Brain microvascular endothelial cell (primary cell): Measurements from ENCODE around the gene ADGRD2.

ENCODE experiments used
- DNase-seq: peaks from one replicate; pipeline ENCODE4 v3.0.0-alpha.2; 2020
- H3K27ac ChIP-seq: fragments of 250-450 bp; sonication (Bioruptor Pico); 2 replicates; pipeline ENCODE4 v1.5.1; 2020; ENCODE audit warnings: mild to moderate bottlenecking, moderate library complexity
- H3K27me3 ChIP-seq: fragments of 250-450 bp; sonication (Bioruptor Pico); replicated peaks from 2 replicates; pipeline ENCODE4 v1.5.1; 2020; ENCODE audit warnings: mild to moderate bottlenecking
- H3K36me3 ChIP-seq: fragments of 250-450 bp; sonication (Bioruptor Pico); replicated peaks from 2 replicates; pipeline ENCODE4 v1.5.1; 2020; ENCODE audit warnings: mild to moderate bottlenecking
- H3K4me3 ChIP-seq: 2 replicates; pipeline ENCODE4 v1.5.1; 2011; ENCODE audit warnings: low read depth, mild to moderate bottlenecking, control low read depth, low read length, moderate library complexity
- in situ Hi-C: cut with HindIII; loops from 2 replicates; pipeline ENCODE4 v1.10.0; 2017; ENCODE audit warnings: low sequenced_read_pairs, low pct_ligation_motif_present
- TF ChIP-seq, protein P1 (sequence below): IDR thresholded peaks from 2 replicates; pipeline ENCODE4 v1.5.1; 2011; ENCODE audit warnings: low read depth, mild to moderate bottlenecking, moderate library complexity, low read length, control low read depth, inconsistent platforms; ENCODE audit errors: missing control alignments

The ADGRD2 gene

DNA sequence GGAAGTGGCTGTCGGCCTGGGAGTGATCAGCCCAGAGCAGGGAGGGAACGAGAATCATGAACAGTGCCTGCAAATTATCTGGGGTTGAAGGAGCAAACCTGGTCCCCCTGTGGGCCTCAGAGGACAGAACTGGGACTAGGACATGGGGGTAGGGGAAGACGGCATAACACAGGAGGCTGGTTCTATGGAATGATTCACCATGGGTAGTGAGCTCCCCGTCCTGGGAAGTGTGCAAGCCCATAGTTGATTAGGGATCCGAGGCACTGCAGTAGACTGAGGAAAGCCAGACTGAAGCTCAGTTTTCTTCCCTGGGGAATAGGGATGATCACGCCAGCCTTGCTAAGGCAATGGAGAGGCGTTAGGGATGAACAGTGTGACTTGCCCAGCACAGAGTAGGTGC is 5.6 kb downstream of the ADGRD2 start:
- in situ Hi-C loops = no loop called here
- peaks cover 27% of the 10 kb centered on the region for H3K27me3 ChIP-seq
- TF ChIP-seq, protein P1, sequence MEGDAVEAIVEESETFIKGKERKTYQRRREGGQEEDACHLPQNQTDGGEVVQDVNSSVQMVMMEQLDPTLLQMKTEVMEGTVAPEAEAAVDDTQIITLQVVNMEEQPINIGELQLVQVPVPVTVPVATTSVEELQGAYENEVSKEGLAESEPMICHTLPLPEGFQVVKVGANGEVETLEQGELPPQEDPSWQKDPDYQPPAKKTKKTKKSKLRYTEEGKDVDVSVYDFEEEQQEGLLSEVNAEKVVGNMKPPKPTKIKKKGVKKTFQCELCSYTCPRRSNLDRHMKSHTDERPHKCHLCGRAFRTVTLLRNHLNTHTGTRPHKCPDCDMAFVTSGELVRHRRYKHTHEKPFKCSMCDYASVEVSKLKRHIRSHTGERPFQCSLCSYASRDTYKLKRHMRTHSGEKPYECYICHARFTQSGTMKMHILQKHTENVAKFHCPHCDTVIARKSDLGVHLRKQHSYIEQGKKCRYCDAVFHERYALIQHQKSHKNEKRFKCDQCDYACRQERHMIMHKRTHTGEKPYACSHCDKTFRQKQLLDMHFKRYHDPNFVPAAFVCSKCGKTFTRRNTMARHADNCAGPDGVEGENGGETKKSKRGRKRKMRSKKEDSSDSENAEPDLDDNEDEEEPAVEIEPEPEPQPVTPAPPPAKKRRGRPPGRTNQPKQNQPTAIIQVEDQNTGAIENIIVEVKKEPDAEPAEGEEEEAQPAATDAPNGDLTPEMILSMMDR = no peak
- H3K4me3 ChIP-seq = no peak overlapping the region
- no peak overlapping the region for H3K27ac ChIP-seq
- no peak for DNase-seq
- H3K36me3 ChIP-seq = no peaks in the 10 kb centered on the region

DNA sequence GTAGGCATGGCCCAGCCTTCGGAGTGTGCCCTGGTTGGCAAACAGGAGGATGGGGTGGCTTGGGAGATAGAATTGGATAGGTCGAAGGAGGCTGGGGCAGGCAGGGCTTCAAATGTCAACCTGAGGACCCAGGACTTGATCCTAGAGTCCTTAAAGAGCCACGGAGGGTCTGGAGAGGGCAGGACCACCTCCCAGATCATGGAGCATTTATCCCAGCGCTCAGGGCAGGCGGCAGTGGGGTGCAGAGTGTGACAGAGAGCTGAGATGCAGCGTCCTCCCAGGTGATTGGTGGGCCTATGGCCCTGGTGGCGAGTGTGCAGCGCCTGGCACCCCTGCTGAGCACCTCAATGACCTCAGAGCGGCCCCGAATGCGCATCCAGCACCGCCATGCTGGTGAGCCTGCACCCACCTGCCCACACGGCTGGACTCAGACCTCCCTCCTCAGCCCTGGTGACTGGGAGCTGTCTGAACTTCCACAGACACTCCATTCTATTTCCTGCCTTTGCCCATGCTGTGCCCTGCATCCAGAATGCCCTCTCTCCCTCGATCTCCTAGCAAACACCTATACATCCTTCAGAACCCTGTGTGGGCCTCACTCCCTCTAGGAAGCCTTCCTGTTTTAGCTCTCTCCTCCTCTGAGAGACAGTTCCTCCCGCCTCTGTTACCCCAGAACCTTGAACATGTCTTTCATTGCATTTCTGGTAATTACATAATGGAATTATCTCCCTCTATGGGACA is 6.3 kb downstream of the ADGRD2 start:
- peaks cover 21% of the 10 kb centered on the region for H3K27me3 ChIP-seq
- no peak overlapping the region for H3K4me3 ChIP-seq
- no peak for DNase-seq
- no peak overlapping the region for H3K27ac ChIP-seq
- in situ Hi-C loops = no loop called here
- no peaks in the 10 kb centered on the region for H3K36me3 ChIP-seq
- TF ChIP-seq, protein P1 = no peak

DNA sequence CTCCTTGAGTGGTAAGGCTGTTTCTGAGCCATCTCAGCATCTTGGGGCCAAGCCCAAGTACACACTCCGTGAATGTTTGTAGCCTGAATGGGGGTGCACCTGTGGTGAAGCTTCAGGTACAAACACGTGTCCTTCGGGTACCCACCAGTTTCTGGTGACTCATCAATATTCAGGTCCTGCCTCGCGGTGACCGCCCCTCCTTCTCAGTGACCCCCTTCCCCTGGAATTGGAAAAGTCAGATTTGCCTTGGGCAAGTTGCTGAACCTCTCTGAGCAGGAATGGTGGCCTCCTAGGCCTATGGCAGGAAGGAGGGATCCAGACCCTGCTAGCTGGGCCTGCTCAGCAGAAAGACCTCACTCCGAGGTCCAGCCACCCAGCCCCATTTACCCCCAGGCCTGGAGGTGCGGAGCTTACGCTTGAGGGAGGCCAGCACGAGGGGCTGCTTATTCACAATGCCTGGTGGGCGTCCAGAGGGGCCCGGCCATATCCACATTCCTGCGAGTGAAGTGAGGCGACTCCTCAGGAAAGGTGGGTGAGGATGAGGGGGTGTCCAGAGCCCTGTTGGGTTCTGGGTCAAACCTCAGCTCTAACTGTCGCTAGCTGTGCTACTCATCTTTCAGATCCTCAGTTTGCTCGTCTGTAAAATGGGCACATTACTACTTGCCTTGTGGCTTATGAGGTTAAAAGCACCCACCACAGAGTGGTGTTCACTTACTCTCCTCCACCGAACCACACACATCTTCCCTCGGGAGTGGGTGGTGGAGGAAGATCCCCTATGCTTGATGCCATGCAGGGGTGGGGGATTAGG is 7.0 kb downstream of the ADGRD2 start:
- DNase-seq = no peak
- in situ Hi-C loops = no loop called here
- H3K27me3 ChIP-seq = peaks cover 16% of the 10 kb centered on the region
- no peak overlapping the region for H3K27ac ChIP-seq
- TF ChIP-seq, protein P1 = no peak
- H3K36me3 ChIP-seq = no peaks in the 10 kb centered on the region
- H3K4me3 ChIP-seq = no peak overlapping the region

DNA sequence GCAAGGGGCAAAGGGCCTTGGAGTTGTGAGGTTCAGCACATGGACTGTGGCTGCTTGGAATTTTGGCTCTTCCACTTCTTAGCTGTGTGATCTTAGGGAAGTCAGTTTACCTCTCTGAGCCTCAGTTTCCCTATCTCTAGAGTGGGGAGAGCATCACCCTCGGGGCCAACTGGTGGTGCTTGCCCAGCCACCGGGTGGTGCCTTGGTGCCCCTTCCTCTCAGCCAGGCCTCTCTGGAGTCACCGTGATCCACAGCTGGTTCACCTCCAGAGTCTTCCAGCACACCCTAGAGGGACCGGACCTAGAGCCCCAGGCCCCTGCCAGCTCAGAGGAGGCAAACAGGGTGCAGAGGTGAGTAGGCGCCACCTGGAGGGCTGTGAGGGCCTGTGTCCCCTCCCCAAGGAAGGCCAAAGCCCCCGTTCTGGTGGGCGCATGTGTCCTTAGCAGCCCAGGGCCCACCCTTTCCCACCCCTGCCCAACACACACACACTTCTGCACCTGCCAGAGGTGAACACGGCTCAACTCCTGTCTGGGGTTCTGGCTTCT is 7.7 kb downstream of the ADGRD2 start:
- no peak overlapping the region for H3K27ac ChIP-seq
- DNase-seq = no peak
- peaks cover 12% of the 10 kb centered on the region for H3K27me3 ChIP-seq
- TF ChIP-seq, protein P1 = no peak
- H3K36me3 ChIP-seq = no peaks in the 10 kb centered on the region
- in situ Hi-C loops = no loop called here
- no peak overlapping the region for H3K4me3 ChIP-seq

GRCh38 chr9:124458441-124458840 is 8.2 kb downstream of the ADGRD2 start:
- TF ChIP-seq, protein P1 = no peak
- no peak overlapping the region for H3K4me3 ChIP-seq
- no peaks in the 10 kb centered on the region for H3K36me3 ChIP-seq
- in situ Hi-C loops = no loop called here
- peaks cover 8% of the 10 kb centered on the region for H3K27me3 ChIP-seq
- DNase-seq = no peak
- no peak overlapping the region for H3K27ac ChIP-seq
